GOT3 (cell line): ENCODE results near the gene TSSK2.

Source experiments
- DNase-seq: peaks from one replicate; lab custom pipeline; 2025; ENCODE audit warnings: mixed read lengths; lab: John Stamatoyannopoulos, UW

TSSK2 gene

GRCh38 chr22:19169002-19169946, 38.2 kb downstream of the TSSK2 start:
- DNase-seq, result no peak

DNA sequence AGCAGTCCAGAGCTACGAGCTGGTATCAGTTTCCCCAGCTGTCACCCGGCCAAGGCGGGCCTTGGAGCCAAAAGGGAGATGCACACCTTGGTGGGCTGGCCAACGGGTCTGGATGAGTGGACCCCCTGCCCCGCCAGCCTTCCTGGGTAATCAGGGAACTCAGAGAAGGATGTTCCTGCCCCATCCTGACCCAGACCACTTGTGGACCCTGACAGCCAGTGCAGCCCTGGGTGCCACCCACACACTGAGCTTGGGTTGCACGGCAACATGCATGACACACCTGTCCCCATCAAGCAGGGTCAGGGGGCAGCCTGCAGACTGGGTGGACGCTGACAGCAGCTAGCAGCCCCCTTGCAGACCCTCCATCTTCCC, 38.8 kb downstream of the TSSK2 start:
- DNase-seq, result no peak

DNA sequence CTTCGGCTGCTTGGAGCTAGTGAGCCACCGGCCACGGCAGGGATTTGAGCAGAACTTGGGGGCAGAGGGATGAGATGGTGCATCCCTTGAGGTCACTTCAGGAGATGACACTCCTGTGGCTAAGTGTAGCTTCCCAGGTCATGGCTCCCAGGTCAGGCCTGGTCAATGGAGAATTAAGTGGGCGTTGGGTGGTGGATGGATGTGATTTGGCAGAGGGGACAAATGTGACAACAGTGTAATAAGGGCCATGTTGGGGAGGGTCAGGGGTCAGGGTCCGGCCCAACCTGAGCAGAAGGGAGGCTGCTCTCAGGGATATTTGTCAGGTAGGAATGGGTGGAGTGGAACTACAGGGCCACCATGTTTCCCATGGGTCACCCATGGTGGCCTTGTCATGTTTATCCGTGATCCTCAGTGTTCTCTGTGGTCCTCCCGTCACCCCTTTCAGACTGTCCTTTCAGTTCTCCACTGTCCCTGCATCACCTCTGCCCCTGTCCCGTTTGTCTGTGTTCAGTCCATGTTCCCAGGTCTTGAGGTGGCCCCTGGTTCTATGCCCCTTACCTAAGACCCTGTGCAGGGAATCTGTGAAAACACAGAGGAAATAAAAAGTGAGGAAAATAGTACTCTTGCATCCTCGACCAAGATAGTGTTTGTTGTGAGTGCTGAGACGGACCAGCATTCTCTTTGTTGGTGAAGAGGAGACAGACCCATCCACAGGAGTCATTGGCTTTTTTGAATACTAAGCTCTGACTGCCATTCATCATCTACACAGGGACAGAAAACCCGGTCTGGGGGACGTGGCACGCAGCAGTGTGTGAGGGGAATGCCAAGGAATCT, 41.3 kb downstream of the TSSK2 start:
- DNase-seq, result no peak

- DNase-seq, result no peak
Observed at GRCh38 chr22:19173047-19174035, 42.2 kb downstream of the TSSK2 start.

DNA sequence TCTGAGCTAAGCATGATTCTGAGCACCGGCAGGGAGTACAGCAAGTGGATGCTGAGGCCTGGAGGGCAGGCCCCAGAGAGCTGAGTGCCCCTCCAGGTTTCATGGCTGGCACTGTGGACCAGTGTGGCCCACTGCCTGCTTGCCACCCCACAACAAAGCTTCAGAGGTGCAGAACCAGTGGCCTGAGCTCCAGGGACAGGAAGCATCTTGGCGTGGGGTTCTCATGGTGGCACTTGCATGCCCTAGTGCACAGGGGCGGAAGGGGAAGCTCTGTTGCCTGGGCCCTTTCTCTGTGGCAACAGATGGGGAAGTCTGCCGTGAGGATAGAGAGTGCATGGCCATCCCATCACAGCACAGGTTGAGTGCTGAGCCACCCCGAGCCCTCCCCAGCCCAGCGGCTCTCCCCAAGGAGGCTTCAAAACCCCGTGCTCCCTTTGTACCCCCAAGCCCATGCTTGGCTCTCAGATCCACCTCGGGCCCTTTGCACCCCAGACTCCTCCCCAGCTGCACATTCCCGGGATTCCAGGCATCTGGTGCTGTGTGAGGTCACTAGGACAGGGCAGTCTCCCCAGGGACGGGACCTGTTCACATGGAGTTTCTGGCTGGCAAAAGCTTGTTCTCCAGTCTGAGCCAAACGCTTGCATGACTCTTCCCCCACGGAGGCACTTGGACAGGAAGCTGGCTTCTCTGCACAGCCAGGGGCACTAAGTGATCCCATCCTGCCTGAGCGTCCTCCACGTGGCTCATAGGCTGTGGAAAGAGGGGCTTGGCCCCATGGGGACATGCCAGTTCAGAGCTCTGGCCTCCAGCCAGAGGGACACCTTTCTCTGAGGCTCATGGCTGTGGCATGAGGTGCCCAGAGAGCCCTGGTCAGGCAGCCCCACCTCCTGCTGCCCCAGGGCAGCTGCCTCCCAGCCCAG, 43.3 kb downstream of the TSSK2 start:
- DNase-seq, result no peak

- no peak for DNase-seq
Observed at GRCh38 chr22:19175026-19175601, 44.0 kb downstream of the TSSK2 start.

DNA sequence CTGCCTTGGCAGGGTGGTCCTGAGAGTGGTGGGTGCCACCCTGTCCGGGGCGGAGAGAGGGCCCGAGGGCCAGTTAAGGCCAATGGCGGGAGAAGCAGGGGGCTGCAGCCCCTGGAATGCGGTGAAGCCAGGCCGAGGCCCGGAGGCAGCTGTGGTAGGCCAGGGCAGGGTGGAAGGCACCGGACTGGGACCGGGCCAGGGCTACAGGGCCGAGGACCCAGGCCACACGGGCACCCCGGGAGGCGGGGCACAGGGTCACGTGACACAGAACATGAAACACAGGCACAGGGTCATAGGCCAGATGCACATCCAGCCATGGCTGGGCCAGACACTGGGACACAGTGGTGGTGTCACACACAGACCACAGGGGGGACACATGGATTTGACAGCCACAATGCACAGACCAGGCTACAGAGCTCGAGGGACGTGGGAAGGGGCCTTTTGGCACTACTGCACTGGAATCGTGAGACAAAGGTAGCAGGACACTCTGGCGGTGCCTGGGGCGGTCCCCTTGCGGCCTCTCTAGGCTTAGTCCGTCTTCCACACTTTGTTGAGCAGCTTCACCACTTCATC, 44.6 kb downstream of the TSSK2 start:
- DNase-seq, result no peak

DNA sequence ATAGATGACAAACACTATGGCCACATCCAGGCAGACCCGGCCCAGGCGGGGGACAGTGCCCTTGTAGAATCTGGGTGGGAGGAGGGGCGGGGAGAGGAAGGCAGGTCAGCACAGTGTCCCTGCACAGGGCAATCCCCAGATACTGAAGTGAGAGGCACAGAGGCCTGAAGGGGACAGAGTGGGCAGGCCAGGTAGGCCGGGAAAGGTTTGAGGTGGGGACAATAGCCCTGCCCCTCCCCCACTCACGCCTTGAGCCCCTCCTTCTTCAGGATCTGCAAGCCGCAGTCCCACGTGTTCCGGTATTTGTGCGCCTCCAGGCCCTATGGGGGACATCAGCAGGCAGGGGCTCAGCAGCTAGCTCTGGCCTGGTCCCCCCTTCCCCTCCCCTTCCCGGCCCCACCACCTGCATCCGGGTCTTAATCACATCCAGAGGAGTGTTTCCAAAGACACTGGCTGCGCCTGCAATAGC, 45.1 kb downstream of the TSSK2 start:
- no peak for DNase-seq

DNA sequence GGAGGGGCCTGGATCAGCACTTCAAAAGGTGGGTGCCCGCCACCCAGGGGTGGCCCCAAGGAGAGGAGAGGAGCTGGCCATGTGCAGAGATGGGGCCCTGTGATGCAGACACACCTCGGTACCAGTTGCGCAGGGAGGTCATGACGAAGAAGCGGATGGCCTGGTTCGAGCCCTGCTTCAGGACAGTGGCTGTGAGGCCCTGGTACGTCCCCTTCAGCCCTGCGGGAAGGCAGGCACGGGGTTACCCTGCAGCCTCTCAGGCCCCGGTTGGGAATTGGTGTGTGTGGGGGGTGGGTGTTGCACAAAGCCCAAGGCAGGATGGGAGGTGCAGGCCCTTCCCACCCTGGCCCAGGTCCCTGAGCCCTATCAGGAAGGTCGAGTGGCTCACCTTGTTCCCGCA, 45.6 kb downstream of the TSSK2 start:
- DNase-seq, result no peak

- DNase-seq, result no peak
Observed at GRCh38 chr22:19177164-19178064, 46.3 kb downstream of the TSSK2 start.

GRCh38 chr22:19178065-19178656, 47.1 kb downstream of the TSSK2 start:
- no peak for DNase-seq

DNA sequence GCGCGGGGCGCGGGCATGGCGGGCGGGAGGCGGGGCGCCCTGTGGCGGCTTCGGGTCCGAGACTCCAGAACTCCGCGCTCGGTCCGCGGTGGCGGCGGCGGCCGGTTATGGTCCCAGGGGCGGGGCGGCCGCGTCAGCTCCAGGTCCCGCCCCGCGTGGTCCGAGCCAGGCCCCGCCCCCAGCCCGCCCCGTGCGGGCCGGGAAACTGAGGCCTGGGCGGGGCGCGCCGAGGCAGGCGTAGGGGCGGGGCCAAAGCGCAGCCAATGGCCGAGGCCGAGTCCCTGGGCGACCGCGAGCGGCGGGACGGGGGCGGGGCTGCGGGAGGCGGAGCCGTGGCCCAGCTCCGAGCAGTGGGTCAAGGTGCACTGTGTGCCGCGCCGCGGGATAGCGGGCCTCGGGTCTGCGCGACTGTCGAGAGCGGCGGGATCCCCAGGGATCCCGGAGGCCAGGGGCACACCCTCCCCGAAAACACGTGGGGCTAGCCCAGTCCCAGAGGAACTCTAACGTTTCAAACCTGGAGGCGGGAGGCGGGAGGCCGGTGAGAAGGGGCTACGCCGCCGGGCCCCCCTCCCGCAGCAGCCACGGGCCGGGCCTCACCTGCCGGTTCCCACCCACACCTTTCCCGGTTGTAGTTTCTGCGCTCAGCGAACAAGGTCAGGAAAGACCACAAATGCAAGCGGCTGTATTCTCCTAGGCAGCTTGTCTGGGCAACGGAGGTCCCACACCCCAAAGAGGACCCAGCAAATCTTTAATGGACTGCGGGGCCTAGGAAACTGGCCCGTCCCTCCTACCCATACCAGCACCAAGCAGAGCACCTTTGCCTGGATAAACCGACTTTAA, 47.8 kb downstream of the TSSK2 start, which contains the start of gene SLC25A1:
TSS of gene SLC25A1 (minus strand) at position 80 of the 840 bp plus-strand sequence. CDS start at position 17, 63 bp downstream.
- peak; percentile 43 for DNase-seq

GRCh38 chr22:19179497-19180048, 48.5 kb downstream of the TSSK2 start:
- no peak for DNase-seq

DNA sequence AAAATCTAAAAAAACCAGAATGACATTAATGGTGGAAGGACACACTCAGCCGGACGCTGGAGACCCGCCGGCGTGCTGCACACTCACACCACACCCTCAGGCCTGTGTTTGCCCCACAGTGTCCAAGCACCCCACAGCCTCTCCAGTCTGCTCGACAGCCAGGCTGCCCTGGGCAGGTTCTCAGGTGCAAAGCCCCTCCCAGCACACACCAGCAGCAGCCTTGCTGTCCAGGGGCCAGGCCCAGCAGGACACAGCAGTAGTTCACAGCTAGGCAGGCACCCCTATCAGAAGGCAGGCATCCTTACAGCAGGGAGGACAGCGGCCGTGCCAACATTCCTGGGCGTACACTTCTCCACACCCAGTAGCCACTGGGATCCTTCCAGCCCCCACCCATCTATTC, 49.1 kb downstream of the TSSK2 start:
- DNase-seq, result no peak

DNA sequence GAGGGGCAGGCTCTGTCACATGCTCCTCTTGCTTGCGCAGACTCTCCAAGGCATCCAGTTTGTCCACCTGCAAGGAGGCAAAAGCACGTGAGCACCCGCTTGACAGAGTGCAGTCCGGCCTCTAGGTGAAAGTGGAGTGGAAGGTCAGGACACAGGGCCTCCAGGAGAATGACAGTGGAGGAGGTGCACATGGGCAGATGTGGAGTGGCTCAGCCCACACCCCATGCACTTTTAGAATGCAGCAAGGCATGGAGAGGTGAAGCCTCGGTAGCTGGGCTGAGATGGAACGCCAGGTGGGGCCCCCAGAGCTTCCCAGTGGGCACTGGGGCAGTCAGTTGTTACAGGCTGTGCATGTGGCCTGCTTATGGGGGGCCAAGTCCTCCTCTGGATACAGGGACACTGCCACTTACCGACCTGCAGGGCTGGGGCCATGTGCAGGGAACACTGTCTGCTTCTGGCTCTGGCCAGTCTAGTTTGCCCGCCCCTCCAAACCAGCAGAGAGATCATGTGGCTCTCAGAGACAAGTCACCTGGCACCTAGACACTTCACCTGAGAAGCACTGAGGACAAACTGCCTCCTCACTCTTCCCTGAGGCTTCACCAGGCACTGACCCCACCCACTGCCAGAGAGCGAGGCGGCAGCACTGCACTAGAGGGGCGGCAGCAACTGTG, 49.8 kb downstream of the TSSK2 start:
- DNase-seq, result no peak

- DNase-seq, result no peak
Observed at GRCh38 chr22:19181786-19182471, 50.8 kb downstream of the TSSK2 start.
